SK-N-SH treated with all-trans-retinoic acid at 6 μM for 48 hours (cell line): ENCODE data around the gene COBL.

Experiments used
- BACH2 ChIP-seq: fragments of 250-450 bp; sonication (Bioruptor Pico); IDR thresholded peaks from 2 replicates; pipeline ENCODE4 v1.9.0; 2021; ENCODE audit warnings: mild to moderate bottlenecking, borderline replicate concordance
- CSDC2 ChIP-seq: fragments of 250-450 bp; sonication (Bioruptor Pico); IDR thresholded peaks from 2 replicates; pipeline ENCODE4 v1.5.0; 2020; ENCODE audit warnings: mild to moderate bottlenecking, moderate library complexity
- GLIS3 ChIP-seq: fragments of 250-450 bp; sonication (Bioruptor Pico); IDR thresholded peaks from 2 replicates; pipeline ENCODE4 v1.5.0; 2020; ENCODE audit warnings: mild to moderate bottlenecking, moderate library complexity
- ISL1 ChIP-seq: fragments of 250-450 bp; sonication (Bioruptor Pico); IDR thresholded peaks from 2 replicates; pipeline ENCODE4 v2.1.2; 2022; ENCODE audit warnings: mild to moderate bottlenecking, moderate library complexity

DNA sequence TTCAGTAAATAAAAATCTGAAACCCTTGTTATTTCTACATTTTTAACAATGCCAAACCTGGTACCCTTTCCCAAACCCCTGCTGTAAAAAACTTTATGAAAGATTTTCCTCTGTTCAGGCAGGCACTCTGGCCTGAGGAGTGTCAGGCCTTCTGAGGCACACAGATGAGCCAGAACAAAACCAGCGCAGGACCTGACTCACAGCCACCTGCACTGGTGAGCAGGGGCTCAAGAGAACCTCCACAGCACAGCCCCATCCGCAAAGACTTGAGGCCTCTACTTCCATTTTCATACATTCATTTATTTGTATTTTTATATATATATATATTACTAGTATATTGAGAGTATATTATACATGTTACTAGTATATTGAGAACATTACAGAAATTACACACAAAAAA is 49.4 kb downstream of the COBL start:
- TF ChIP-seq CSDC2 (CRISPR knock-in tag), result no peak
- TF ChIP-seq ISL1 (CRISPR knock-in tag), result no peak
- TF ChIP-seq BACH2, result no peak
- no peak for TF ChIP-seq GLIS3 (CRISPR knock-in tag)
